H9 (cell line): ENCODE data around the gene OARD1. TPM values are rescaled to one million over a fixed set of nuclear protein-coding genes. Genes with fewer than 3 reads are reported as not detected.

Experiments
- DNase-seq: peaks from one replicate; pipeline ENCODE4 v3.0.0-alpha.2; 2017
- H2AFZ ChIP-seq: one replicate; pipeline ENCODE4 v1.6.1; 2013; ENCODE audit warnings: mild to moderate bottlenecking, low read length, control low read depth, moderate library complexity
- H2AK5ac ChIP-seq: 2 replicates; pipeline ENCODE4 v1.6.1; 2013; ENCODE audit warnings: low read length, control low read depth, mixed read lengths; ENCODE audit not compliant: insufficient read length
- H2BK120ac ChIP-seq: one replicate; pipeline ENCODE4 v1.6.1; 2013; ENCODE audit warnings: low read depth, mild to moderate bottlenecking, low read length, control low read depth, inconsistent platforms; ENCODE audit not compliant: poor library complexity, severe bottlenecking
- H2BK12ac ChIP-seq: 2 replicates; pipeline ENCODE4 v1.6.1; 2013; ENCODE audit warnings: low read length, control low read depth, mixed read lengths, low read depth; ENCODE audit not compliant: insufficient read length
- H2BK15ac ChIP-seq: 2 replicates; pipeline ENCODE4 v1.6.1; 2013; ENCODE audit warnings: low read depth, low read length, control low read depth
- H2BK20ac ChIP-seq: one replicate; pipeline ENCODE4 v1.6.1; 2013; ENCODE audit warnings: low read depth, mild to moderate bottlenecking, low read length, control low read depth, inconsistent platforms; ENCODE audit not compliant: poor library complexity, severe bottlenecking
- H2BK5ac ChIP-seq: 2 replicates; pipeline ENCODE4 v1.6.1; 2013; ENCODE audit warnings: low read length, control low read depth, mixed read lengths; ENCODE audit not compliant: insufficient read length
- H3K14ac ChIP-seq: 2 replicates; pipeline ENCODE4 v1.6.1; 2013; ENCODE audit warnings: low read length, control low read depth; ENCODE audit not compliant: insufficient read depth
- H3K18ac ChIP-seq: 2 replicates; pipeline ENCODE4 v1.6.1; 2013; ENCODE audit warnings: low read depth, mild to moderate bottlenecking, mixed read lengths, low read length, control low read depth; ENCODE audit not compliant: insufficient read length
- H3K23ac ChIP-seq: 2 replicates; pipeline ENCODE4 v1.6.1; 2013; ENCODE audit warnings: low read length, control low read depth, mixed read lengths, low read depth; ENCODE audit not compliant: insufficient read length
- H3K23me2 ChIP-seq: 2 replicates; pipeline ENCODE4 v1.6.1; 2013; ENCODE audit warnings: low read depth, mild to moderate bottlenecking, mixed read lengths, low read length, control low read depth; ENCODE audit not compliant: insufficient read length, poor library complexity, severe bottlenecking
- H3K27ac ChIP-seq: 2 replicates; pipeline ENCODE4 v1.5.1; 2013; ENCODE audit warnings: low read length, control low read depth, mixed read lengths, low read depth; ENCODE audit not compliant: insufficient read length
- H3K27me3 ChIP-seq: 2 replicates; pipeline ENCODE4 v1.6.1; 2013; ENCODE audit warnings: low read length, control low read depth, inconsistent platforms; ENCODE audit not compliant: insufficient read depth
- H3K4ac ChIP-seq: 2 replicates; pipeline ENCODE4 v1.6.1; 2013; ENCODE audit warnings: low read depth, mild to moderate bottlenecking, control low read depth, inconsistent platforms, low read length, moderate library complexity
- H3K4me1 ChIP-seq: 2 replicates; pipeline ENCODE4 v1.6.1; 2013; ENCODE audit warnings: low read length, control low read depth, inconsistent platforms; ENCODE audit not compliant: insufficient read depth
- H3K4me2 ChIP-seq: 2 replicates; pipeline ENCODE4 v1.6.1; 2013; ENCODE audit warnings: low read length, control low read depth, mixed read lengths; ENCODE audit not compliant: insufficient read length, insufficient read depth
- H3K56ac ChIP-seq: 2 replicates; pipeline ENCODE4 v1.6.1; 2013; ENCODE audit warnings: low read depth, mild to moderate bottlenecking, mixed read lengths, low read length, control low read depth; ENCODE audit not compliant: insufficient read length
- H3K79me1 ChIP-seq: 2 replicates; pipeline ENCODE4 v1.6.1; 2013; ENCODE audit warnings: low read depth, mild to moderate bottlenecking, moderate library complexity, low read length, control low read depth, inconsistent platforms; ENCODE audit not compliant: insufficient read depth, poor library complexity, severe bottlenecking
- H3K79me2 ChIP-seq: 2 replicates; pipeline ENCODE4 v1.6.1; 2013; ENCODE audit warnings: low read length, control low read depth, inconsistent platforms; ENCODE audit not compliant: insufficient read depth
- H3K9ac ChIP-seq: 2 replicates; pipeline ENCODE4 v1.6.1; 2013; ENCODE audit warnings: low read length, control low read depth, mixed read lengths; ENCODE audit not compliant: insufficient read length; ENCODE audit errors: extremely low read depth
- H3K9me3 ChIP-seq: one replicate; pipeline ENCODE4 v1.6.1; 2013; ENCODE audit warnings: low read depth, low read length, inconsistent platforms; ENCODE audit not compliant: control insufficient read depth
- H3T11ph ChIP-seq: one replicate; pipeline ENCODE4 v1.6.1; 2013; ENCODE audit warnings: mild to moderate bottlenecking, low read length, control low read depth, inconsistent platforms
- H4K20me1 ChIP-seq: one replicate; pipeline ENCODE4 v1.6.1; 2013; ENCODE audit not compliant: control insufficient read depth, insufficient read length, insufficient read depth
- H4K5ac ChIP-seq: 2 replicates; pipeline ENCODE4 v1.6.1; 2013; ENCODE audit warnings: low read depth, mild to moderate bottlenecking, mixed read lengths, low read length, control low read depth; ENCODE audit not compliant: insufficient read length
- H4K8ac ChIP-seq: replicated peaks from 2 replicates; pipeline ENCODE4 v1.6.1; 2013; ENCODE audit warnings: low read length, control low read depth, mixed read lengths, low read depth; ENCODE audit not compliant: insufficient read length
- H4K91ac ChIP-seq: 2 replicates; pipeline ENCODE4 v1.6.1; 2013; ENCODE audit warnings: low read depth, mild to moderate bottlenecking, moderate library complexity, mixed read lengths, low read length, control low read depth; ENCODE audit not compliant: insufficient read length
- H3K27ac Mint-ChIP-seq, 3 experiments: 2 replicates in 2 of 3; 3 replicates in 1 of 3; pipeline ENCODE4 v1.8.0; 2020 to 2021; ENCODE audit warnings: mixed read lengths in 3 of 3, mild to moderate bottlenecking in 1 of 3, moderate library complexity in 1 of 3
- H3K27me3 Mint-ChIP-seq: 2 replicates; pipeline ENCODE4 v1.8.0; 2021; ENCODE audit warnings: low read depth, mild to moderate bottlenecking, moderate library complexity, mixed read lengths
- H3K36me3 Mint-ChIP-seq, 3 experiments: 2 replicates in 2 of 3; 3 replicates in 1 of 3; pipeline ENCODE4 v1.8.0; 2020 to 2021; ENCODE audit warnings: low read depth in 3 of 3, mixed read lengths in 3 of 3; ENCODE audit not compliant: insufficient read depth in 1 of 3
- H3K4me1 Mint-ChIP-seq, 2 experiments: 2 replicates each; pipeline ENCODE4 v1.8.0; 2020; ENCODE audit warnings: mixed read lengths in 2 of 2
- H3K4me3 Mint-ChIP-seq, 2 experiments: 2 replicates in 1 of 2; 3 replicates in 1 of 2; pipeline ENCODE4 v1.8.0; 2020 to 2021; ENCODE audit warnings: mild to moderate bottlenecking in 2 of 2, mixed read lengths in 2 of 2, moderate library complexity in 1 of 2
- H3K9me3 Mint-ChIP-seq, 2 experiments: 2 replicates in 1 of 2; 3 replicates in 1 of 2; pipeline ENCODE4 v1.8.0; 2020; ENCODE audit warnings: mild to moderate bottlenecking in 2 of 2, mixed read lengths in 2 of 2, moderate library complexity in 1 of 2
- total RNA-seq: library from RNA; stranded (reverse); gene quantifications from 2 replicates; pipeline ENCODE4 v1.2.1, GENCODE V29; 2021
- TF ChIP-seq, protein P1 (sequence below): fragments of 200-600 bp; sonication (generic); conservative IDR thresholded peaks from 3 replicates; pipeline ENCODE4 v1.8.0; 2021; ENCODE audit warnings: antibody characterized with exemption, mild to moderate bottlenecking

OARD1 gene
- total RNA-seq, 1 experiment from 2014 or later, result 36.6 TPM

- no peak overlapping the region for H3K27ac ChIP-seq
- no peak overlapping the region for H2AFZ ChIP-seq
- H2BK15ac ChIP-seq, result no peak overlapping the region
- no peak overlapping the region for H2BK120ac ChIP-seq
- H3T11ph ChIP-seq, result no peak overlapping the region
- no peaks in the 10 kb centered on the region for H3K79me1 ChIP-seq
- no peaks in the 10 kb centered on the region for H3K27me3 ChIP-seq
- H3K36me3 Mint-ChIP-seq, result 0 out of 7 replicates have a peak, but pooled peaks cover 0 to 4% (median 0%) of the 10 kb centered on the region in 3 experiments
- no peak overlapping the region for H3K14ac ChIP-seq
- H3K4me1 ChIP-seq, result no peaks in the 10 kb centered on the region; the same call in 1 of the 2 replicates
- no peak overlapping the region for H3K4me3 Mint-ChIP-seq
- H3K27me3 Mint-ChIP-seq, result no peaks in the 10 kb centered on the region; the same call in 1 of the 2 replicates
- no peaks in the 10 kb centered on the region for H3K79me2 ChIP-seq
- H4K91ac ChIP-seq, result no peak overlapping the region
- H3K4me1 Mint-ChIP-seq, result peaks cover 9 to 12% of the 10 kb centered on the region in 2 experiments
- no peak overlapping the region for H4K8ac ChIP-seq
- H3K23ac ChIP-seq, result no peak overlapping the region
- H3K9me3 ChIP-seq, result no peaks in the 10 kb centered on the region
- H2AK5ac ChIP-seq, result no peak overlapping the region
- no peak overlapping the region for H3K9ac ChIP-seq
- H3K23me2 ChIP-seq, result no peaks in the 10 kb centered on the region
- no peak overlapping the region for H2BK12ac ChIP-seq
- no peak overlapping the region for H2BK20ac ChIP-seq
- no peak for DNase-seq
- no peaks in the 10 kb centered on the region for H4K20me1 ChIP-seq
- H2BK5ac ChIP-seq, result no peak overlapping the region
- no peak overlapping the region for H3K27ac Mint-ChIP-seq
- no peaks in the 10 kb centered on the region for H3K9me3 Mint-ChIP-seq
- no peak overlapping the region for H3K4me2 ChIP-seq
- H3K18ac ChIP-seq, result no peak overlapping the region
- TF ChIP-seq, protein P1, sequence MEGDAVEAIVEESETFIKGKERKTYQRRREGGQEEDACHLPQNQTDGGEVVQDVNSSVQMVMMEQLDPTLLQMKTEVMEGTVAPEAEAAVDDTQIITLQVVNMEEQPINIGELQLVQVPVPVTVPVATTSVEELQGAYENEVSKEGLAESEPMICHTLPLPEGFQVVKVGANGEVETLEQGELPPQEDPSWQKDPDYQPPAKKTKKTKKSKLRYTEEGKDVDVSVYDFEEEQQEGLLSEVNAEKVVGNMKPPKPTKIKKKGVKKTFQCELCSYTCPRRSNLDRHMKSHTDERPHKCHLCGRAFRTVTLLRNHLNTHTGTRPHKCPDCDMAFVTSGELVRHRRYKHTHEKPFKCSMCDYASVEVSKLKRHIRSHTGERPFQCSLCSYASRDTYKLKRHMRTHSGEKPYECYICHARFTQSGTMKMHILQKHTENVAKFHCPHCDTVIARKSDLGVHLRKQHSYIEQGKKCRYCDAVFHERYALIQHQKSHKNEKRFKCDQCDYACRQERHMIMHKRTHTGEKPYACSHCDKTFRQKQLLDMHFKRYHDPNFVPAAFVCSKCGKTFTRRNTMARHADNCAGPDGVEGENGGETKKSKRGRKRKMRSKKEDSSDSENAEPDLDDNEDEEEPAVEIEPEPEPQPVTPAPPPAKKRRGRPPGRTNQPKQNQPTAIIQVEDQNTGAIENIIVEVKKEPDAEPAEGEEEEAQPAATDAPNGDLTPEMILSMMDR, result no peak
- H3K56ac ChIP-seq, result no peak overlapping the region
- no peak overlapping the region for H4K5ac ChIP-seq
- no peak overlapping the region for H3K4ac ChIP-seq
Measured at GRCh38 chr6:41022294-41022693, 49.9 kb downstream of the OARD1 start.
